GM19452 (cell line): ENCODE results near the gene KIF5A.

Source experiments
- ATAC-seq: cut with Tn5 transposase; IDR thresholded peaks from one replicate; pipeline ENCODE4 v1.9.1; 2021; ENCODE audit not compliant: unreplicated experiment

The KIF5A gene

GRCh38 chr12:57604992-57605810 lies 55.4 kb downstream of the KIF5A start:
- no peak for ATAC-seq

GRCh38 chr12:57605811-57606311 lies 56.0 kb downstream of the KIF5A start:
- ATAC-seq = no peak

- ATAC-seq = no peak
Measured at GRCh38 chr12:57606399-57606798, 56.6 kb downstream of the KIF5A start.

GRCh38 chr12:57606821-57607220 lies 57.0 kb downstream of the KIF5A start:
- ATAC-seq = no peak

GRCh38 chr12:57607958-57608663 lies 58.3 kb downstream of the KIF5A start:
- ATAC-seq = no peak

GRCh38 chr12:57609101-57609780 lies 59.4 kb downstream of the KIF5A start:
- no peak for ATAC-seq

GRCh38 chr12:57609781-57610553 lies 60.1 kb downstream of the KIF5A start:
- ATAC-seq = no peak

- no peak for ATAC-seq
Measured at GRCh38 chr12:57610554-57611107, 60.8 kb downstream of the KIF5A start.

GRCh38 chr12:57611108-57611826 lies 61.4 kb downstream of the KIF5A start, which contains the start of gene ARHGEF25:
Gene ARHGEF25, plus strand, starts transcription at chr12:57611435. Its CDS starts 460 bp downstream, at chr12:57611895.
- no peak for ATAC-seq

- ATAC-seq = no peak
Measured at GRCh38 chr12:57611827-57612710, 62.2 kb downstream of the KIF5A start.

- no peak for ATAC-seq
Measured at GRCh38 chr12:57612711-57613426, 63.0 kb downstream of the KIF5A start.

- ATAC-seq = no peak
Measured at GRCh38 chr12:57613427-57614109, 63.7 kb downstream of the KIF5A start.

GRCh38 chr12:57614178-57614947 lies 64.5 kb downstream of the KIF5A start:
- peak; percentile 57 for ATAC-seq

- ATAC-seq = no peak
Measured at GRCh38 chr12:57614948-57615500, 65.2 kb downstream of the KIF5A start.

- no peak for ATAC-seq
Measured at GRCh38 chr12:57615637-57616036, 65.8 kb downstream of the KIF5A start.

- ATAC-seq = no peak
Measured at GRCh38 chr12:57616383-57617101, 66.7 kb downstream of the KIF5A start.
